ENCODE measurements around the gene DDR1. TPM values are rescaled to one million over a fixed set of nuclear protein-coding genes. Genes with fewer than 3 reads are reported as not detected.
"Not testable (repeated sequence)": the region's sequence is repeated elsewhere in the genome, so short reads cannot be mapped to it uniquely, and the experiment has no call there.

DDR1 gene
- total RNA-seq, 1 experiment from 2014 or later, result 95.2 TPM

- H3K4me1 ChIP-seq (ENCODE audit: control insufficient read depth, insufficient read depth, low read length), result peaks cover 10% of the 10 kb centered on the region
- no peaks in the 10 kb centered on the region; the same call in 1 of the 2 replicates for H3K36me3 ChIP-seq (ENCODE audit: control insufficient read depth, insufficient read depth, low read length)
- POLR2A ChIA-PET, result no interaction called here
- in situ Hi-C loops (cut with HindIII; ENCODE audit: low pct_unique_long_range_greater_than_20kb, low sequenced_read_pairs), result no loop called here
- BruUV-seq (replicated peaks), result no TSS peak
- no peak overlapping the region for H3K4me3 ChIP-seq (ENCODE audit: low read depth in 2 of 2, low read length in 2 of 2)
- ATAC-seq (no peak), DNase-seq (ENCODE audit: low read depth, low spot score) (no peak)
- no peaks in the 10 kb centered on the region for H3K27me3 ChIP-seq (ENCODE audit: control insufficient read depth, insufficient read depth, low read length)
- no peaks in the 10 kb centered on the region for H3K9me3 ChIP-seq (ENCODE audit: control insufficient read depth, insufficient read depth, low read depth, low read length)
- H3K27ac ChIP-seq (ENCODE audit: low read length), result no peak overlapping the region
- CTCF ChIA-PET, result interaction anchor here (0.6 to 1.1 kb wide), 2 partner anchors 161 to 169 kb away, joined by 3 to 6 read pairs; no protein-coding TSS in a partner anchor
- TF ChIP-seq SIN3A (IDR thresholded peaks at IDR 0.05; ENCODE audit: borderline replicate concordance, insufficient read depth, low read depth, low read length) (no peak), CTCF (IDR thresholded peaks at IDR 0.05) (no peak), TCF7L2 (IDR thresholded peaks at IDR 0.05; ENCODE audit: low read depth, low read length) (no peak), REST (IDR thresholded peaks at IDR 0.05; ENCODE audit: insufficient read depth in 1 of 2, low read depth in 2 of 2, low read length in 1 of 2) (no peak), POLR2AphosphoS5 (IDR thresholded peaks at IDR 0.05; ENCODE audit: low read depth, low read length) (no peak)
- intact Hi-C loops (cut with micrococcal nuclease; ENCODE audit: unreplicated experiment), result no loop called here
These were observed 34.4 kb downstream of the DDR1 start for GRCh38 chr6:30918670-30919069.

GRCh38 chr6:30922447-30922852 lies 38.1 kb downstream of the DDR1 start:
- in situ Hi-C loops (cut with HindIII; ENCODE audit: low pct_unique_long_range_greater_than_20kb, low sequenced_read_pairs), result no loop called here
- CTCF ChIA-PET, result no interaction called here
- no peak overlapping the region for H3K27ac ChIP-seq (ENCODE audit: low read length)
- TF ChIP-seq REST (IDR thresholded peaks at IDR 0.05; ENCODE audit: insufficient read depth in 1 of 2, low read depth in 2 of 2, low read length in 1 of 2) (no peak), TCF7L2 (IDR thresholded peaks at IDR 0.05; ENCODE audit: low read depth, low read length) (no peak), POLR2AphosphoS5 (IDR thresholded peaks at IDR 0.05; ENCODE audit: low read depth, low read length) (no peak), CTCF (IDR thresholded peaks at IDR 0.05) (no peak), SIN3A (IDR thresholded peaks at IDR 0.05; ENCODE audit: borderline replicate concordance, insufficient read depth, low read depth, low read length) (no peak)
- H3K9me3 ChIP-seq (ENCODE audit: control insufficient read depth, insufficient read depth, low read depth, low read length), result no peaks in the 10 kb centered on the region
- no peak for DNase-seq (ENCODE audit: low read depth, low spot score)
- intact Hi-C loops (cut with micrococcal nuclease; ENCODE audit: unreplicated experiment), result no loop called here
- POLR2A ChIA-PET, result no interaction called here
- no peaks in the 10 kb centered on the region for H3K27me3 ChIP-seq (ENCODE audit: control insufficient read depth, insufficient read depth, low read length)
- H3K4me3 ChIP-seq (ENCODE audit: low read depth in 2 of 2, low read length in 2 of 2), result no peak overlapping the region
- no TSS peak for BruUV-seq (replicated peaks)
- H3K4me1 ChIP-seq (ENCODE audit: control insufficient read depth, insufficient read depth, low read length), result no peaks in the 10 kb centered on the region
- no peaks in the 10 kb centered on the region; the same call in 1 of the 2 replicates for H3K36me3 ChIP-seq (ENCODE audit: control insufficient read depth, insufficient read depth, low read length)
- no peak for ATAC-seq

- ATAC-seq; H3K27ac ChIP-seq (ENCODE audit: low read length); H3K4me3 ChIP-seq (ENCODE audit: low read depth in 2 of 2, low read length in 2 of 2); H3K9me3 ChIP-seq (ENCODE audit: control insufficient read depth, insufficient read depth, low read depth, low read length); intact Hi-C loops (cut with micrococcal nuclease; ENCODE audit: unreplicated experiment); H3K27me3 ChIP-seq (ENCODE audit: control insufficient read depth, insufficient read depth, low read length); POLR2A ChIA-PET; DNase-seq (ENCODE audit: low read depth, low spot score); H3K36me3 ChIP-seq (ENCODE audit: control insufficient read depth, insufficient read depth, low read length); in situ Hi-C loops (cut with HindIII; ENCODE audit: low pct_unique_long_range_greater_than_20kb, low sequenced_read_pairs); BruUV-seq (replicated peaks); H3K4me1 ChIP-seq (ENCODE audit: control insufficient read depth, insufficient read depth, low read length): not testable (repeated sequence)
- CTCF ChIA-PET, result interaction anchor here (1.1 kb wide), 1 partner anchor 163 kb away, joined by 3 read pairs; no protein-coding TSS in a partner anchor
These were observed 39.8 kb downstream of the DDR1 start for GRCh38 chr6:30924040-30924627.

Data from Panc1 (cell line).